GM19372 (cell line): Measurements from ENCODE around the gene PLCD3.

Source experiments
- ATAC-seq: cut with Tn5 transposase; IDR thresholded peaks from one replicate; pipeline ENCODE4 v1.9.1; 2021; ENCODE audit warnings: mild to moderate bottlenecking, low read depth, moderate library complexity; ENCODE audit not compliant: unreplicated experiment

PLCD3 gene

DNA sequence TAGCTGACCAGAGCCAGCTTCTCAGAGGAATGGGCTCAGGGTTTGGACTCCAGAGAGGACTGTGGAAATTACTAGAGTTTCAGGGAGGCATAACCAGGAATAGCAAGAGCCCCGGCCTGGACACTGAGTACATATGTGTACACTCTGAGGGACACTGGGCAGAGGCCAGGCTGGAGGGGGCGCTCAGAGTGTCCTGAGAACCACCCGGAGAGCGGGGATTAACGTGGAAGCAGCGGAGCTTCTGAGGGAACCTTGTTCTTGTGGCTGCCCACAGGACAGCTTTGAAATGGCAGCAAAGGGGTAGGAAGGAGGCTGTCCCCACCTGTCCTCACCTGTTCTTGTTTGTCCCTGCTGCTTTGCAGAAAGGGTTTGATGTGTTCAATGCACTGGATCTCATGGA lies 27.8 kb downstream of the PLCD3 start:
- ATAC-seq, result no peak

DNA sequence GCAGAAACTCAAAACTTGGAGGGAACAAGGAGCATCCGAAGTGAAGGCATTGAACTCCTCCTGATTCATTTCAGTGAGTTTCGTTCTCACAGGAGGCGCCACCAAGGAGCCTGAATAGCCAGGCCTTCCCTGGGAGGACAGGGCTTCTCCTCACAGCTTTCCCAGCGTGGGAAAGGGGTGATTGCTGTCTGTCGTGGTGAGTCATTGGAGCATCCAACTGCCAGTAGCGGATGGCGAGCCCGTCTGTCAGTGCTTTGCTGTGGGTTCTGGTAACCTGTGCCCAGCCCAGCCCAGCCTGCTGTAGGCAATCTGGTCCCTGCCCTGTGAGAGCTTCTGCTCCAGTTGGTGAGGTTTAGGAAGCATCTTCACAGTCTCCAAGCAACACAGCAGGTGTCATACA lies 28.3 kb downstream of the PLCD3 start:
- ATAC-seq, result no peak

DNA sequence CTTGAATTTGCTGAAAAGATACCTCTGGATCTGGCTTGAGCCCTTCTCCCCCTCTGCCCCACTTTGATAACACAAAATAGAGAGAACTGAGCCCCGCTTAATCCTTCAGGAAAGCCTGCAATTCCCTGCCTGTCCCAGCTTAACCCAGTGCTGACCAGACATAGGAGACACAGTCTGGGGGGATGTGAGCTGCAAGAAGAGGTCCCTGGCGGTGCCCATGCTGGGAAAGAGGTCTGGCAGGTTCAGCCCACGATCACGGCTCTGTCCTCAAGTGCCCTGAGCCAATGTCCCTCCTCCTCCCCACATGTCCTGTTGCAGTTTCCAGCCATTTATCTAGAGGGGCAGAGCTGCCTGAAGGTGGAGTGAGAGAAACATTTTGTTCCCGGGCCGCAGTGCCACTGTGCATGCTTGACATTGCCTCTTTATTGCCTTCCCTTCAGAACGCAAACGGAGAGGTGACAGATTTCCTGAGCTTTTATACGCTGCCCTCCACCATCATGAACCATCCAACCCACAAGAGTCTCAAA lies 29.0 kb downstream of the PLCD3 start:
- ATAC-seq, result no peak

DNA sequence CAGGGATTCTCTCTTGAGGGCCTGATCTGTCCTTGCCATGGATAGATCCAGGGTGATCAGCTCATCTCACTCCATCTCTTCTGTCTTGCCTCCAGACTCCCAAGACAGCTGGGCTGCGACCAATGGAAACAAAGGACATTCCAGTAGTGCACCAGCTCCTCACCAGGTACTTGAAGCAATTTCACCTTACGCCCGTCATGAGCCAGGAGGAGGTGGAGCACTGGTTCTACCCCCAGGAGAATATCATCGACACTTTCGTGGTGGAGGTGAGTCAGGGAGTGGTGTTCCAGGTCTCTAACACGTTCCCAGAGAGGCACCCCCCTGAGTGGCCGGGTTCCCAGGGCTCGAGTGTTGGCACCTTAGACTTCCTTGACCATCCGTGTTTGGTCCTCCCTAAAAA lies 29.5 kb downstream of the PLCD3 start:
- no peak for ATAC-seq

DNA sequence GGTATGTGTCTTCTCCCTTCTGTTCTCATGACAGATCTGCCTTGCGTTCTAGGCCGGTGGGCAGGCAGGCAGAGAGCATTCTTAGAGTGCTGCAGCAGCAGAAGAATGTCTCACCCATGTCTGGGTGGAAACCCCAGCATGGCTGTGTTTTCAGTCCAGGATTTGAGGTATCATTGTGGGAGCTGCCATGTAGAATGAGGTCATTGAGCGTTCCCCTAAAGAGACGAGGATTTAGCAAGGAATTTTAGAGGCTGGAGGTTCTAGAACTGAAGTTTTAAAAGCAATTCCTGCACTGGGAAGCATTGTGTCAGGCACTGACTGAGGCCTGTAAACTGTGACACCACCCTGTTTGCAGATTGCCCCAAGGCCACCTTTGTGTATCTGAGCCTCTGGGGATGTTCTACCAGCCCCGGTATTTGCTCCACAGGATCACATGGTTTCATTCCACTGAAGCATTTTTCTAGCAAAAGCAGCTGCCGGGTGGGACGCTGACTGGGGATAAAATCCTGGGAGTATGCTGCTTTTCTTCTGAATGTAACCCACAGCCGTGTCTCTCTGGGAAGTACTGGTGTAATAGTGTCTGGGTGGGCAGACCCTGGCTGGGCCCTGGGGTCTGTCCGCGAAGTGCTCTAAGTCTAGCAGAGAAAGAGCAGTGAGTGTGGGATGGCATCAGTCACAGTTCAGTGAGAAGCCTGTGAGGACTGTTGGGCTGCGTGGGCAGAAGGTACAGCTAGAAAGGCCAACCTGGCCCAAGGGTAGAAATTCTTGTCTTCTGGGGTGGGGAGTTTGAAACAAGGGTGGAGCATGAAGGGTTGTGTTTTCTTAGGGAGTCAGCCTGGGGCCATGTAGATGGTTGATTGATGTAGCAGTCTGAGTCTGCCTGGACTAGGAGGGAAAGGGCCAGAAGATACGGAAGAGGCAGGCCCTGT lies 30.2 kb downstream of the PLCD3 start:
- no peak for ATAC-seq

DNA sequence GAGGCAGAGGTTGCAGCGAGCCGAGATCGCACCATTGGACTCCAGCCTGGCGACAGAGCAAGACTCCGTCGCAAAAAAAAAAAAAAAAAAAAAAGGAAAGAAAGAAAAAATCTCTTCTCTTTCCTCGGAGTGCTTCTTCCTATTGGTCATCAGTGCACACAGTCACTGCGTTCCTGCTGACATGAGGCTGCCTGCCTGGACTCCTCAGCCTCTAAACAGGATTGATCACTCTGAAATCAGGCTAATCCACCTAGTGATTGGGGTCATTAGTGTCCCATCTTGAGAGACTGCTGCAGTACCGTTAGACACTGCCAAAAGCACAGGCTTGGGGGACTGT lies 30.8 kb downstream of the PLCD3 start:
- ATAC-seq, result no peak

DNA sequence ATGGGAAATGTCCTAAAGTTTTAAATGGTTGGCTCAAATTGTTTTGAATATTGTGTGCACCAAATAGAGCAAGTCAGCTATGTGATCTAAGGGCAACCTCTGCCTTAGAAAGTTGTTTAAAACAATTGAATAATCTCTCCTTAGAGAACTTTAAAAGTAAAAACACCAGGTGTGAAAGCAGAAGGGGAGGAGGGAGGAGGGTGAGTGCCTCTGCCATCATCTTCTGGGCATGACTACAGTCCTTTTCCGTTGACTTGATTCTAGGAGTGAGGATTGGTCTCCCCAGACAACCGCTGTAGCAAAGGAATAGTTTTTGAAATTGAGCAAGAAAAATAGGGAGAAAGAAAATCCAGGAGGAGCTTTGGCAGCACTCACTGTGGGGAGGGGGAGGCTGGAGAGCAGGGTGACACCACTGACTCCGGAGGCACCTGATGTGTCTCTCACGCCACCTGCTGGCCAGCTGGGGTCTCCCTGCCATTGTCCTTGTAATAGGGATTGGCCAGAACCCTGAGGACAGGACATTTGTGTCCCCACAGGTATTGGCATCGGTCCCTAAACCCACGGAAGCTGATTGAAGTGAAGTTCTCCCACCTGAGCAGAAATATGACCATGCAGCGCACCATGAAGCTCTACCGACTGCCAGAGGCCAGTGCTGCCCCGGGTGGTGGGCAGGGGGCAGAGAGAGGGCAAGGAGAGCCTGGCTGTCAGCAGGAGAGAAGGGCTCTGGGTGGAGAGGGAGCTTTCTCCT lies 33.3 kb downstream of the PLCD3 start:
- no peak for ATAC-seq

DNA sequence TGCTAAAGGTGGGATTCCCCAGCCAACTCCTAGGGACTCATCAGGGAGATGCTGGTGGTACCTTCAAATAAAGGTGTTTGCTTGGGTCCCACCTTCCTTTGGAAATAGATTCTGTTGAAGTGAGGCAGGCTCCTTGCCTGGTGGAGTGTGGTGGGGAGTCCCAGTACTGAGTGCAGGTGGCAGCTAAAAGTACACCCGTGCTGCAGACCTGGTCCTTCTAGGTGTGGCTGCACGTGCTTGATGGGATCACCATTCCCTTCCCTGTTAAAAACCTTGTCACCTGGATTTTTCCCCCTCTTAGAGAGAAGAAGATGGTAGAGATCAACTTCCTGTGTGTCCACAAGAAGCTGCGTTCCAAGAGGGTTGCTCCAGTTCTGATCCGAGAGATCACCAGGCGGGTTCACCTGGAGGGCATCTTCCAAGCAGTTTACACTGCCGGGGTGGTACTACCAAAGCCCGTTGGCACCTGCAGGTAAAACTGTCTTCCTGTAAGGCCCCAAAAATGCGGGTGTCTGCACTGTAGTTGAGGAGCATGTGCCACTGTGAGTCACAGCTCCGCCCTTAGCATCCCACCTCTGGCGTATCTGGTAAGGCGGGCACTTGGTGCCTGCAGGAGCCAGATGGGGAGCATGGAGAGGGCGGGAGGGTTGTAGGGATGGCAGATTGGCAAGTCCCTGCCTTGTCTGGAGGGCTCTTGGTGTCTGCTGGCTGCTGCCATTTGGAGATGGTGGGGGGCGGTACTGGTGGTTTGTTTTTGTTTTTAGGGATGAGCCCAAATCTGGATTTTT lies 34.0 kb downstream of the PLCD3 start:
- ATAC-seq, result no peak

DNA sequence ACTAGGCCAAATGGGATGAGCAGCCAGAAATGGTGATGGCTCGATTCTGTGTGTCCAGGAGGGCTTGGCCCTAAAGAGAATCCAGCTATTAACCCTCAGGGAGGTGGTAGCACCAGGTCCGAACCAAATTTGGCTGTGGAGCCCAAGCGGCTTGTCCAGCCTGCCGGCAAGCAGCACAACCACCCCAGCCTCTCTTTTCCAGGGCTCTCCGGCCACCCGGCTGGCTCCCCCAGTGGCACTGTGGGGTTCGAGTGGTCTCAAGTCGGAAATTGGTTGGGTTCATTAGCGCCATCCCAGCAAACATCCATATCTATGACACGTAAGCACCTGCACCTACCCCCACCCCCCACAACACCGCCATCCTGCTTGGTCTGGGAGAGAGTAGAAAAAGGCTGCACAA lies 35.4 kb downstream of the PLCD3 start:
- ATAC-seq, result no peak

DNA sequence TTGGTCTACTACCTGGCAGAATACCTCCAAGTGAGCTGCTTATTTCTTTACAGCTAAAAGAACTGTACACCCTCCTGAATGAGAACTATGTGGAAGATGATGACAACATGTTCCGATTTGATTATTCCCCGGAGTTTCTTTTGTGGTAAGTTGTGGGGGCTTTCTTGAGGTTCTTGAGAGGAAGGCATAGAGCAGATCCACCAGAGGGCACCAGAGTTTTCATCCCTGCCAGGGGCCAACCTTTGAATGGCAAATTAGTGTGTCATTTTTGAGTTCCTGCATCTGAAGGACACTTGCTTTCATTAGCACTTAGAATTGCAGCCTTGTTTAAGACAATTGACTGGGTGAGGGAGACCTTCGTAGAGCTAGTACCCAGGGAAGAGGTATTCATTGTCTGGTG lies 36.2 kb downstream of the PLCD3 start:
- ATAC-seq, result no peak

DNA sequence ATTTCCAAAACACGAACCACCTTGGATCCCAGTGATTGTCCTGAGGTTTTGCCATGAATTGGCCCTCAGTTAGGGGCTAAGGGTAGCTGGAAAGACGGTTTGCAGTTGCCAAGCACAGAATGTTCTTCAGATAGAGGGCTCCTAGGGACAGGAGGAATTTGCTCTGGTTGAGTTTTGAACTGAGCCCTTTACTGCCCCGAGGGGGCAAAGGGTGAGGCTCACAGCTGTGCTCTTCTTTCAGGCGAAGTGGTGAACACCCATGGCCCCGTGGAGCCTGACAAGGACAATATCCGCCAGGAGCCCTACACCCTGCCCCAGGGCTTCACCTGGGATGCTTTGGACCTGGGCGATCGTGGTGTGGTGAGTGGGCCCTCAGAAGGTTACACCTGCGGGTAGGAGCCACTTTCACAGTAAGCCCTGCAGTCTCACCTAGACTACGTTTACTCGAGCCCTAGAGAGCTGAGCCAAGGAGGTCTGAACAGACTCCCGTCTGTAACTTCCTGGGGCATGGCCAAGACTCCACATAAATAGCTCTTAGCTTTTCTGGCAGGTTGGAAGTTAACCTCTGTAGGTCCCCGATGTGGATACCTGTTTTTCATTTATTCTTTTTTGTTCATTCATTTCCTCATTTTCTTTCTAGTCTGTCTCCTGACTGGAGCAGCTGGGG lies 38.7 kb downstream of the PLCD3 start:
- ATAC-seq, result no peak

DNA sequence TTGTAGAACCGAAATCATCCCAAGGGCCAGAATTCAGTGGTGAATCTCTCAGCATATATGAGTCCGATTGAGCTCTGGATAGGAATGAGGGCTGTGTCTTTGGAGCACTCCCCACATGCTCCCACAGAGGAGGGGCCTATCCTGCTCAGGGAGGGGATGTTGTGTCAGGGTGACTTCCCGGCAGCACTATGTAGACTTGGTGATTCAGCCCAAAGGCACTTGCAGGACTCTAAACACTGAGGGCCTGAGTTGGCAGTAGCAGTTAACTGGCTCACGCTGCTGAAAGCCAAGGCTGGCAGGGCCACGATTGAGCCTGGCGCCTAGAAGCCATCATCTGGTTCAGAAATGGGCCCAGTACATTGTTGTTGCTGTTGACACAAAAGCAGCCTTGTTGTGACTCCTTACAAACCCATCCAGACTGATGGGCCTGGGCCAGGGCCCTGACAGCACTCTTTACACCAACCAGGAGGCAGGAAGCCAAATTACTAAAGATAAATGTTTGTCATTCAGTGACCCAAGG lies 39.3 kb downstream of the PLCD3 start:
- ATAC-seq, result no peak

DNA sequence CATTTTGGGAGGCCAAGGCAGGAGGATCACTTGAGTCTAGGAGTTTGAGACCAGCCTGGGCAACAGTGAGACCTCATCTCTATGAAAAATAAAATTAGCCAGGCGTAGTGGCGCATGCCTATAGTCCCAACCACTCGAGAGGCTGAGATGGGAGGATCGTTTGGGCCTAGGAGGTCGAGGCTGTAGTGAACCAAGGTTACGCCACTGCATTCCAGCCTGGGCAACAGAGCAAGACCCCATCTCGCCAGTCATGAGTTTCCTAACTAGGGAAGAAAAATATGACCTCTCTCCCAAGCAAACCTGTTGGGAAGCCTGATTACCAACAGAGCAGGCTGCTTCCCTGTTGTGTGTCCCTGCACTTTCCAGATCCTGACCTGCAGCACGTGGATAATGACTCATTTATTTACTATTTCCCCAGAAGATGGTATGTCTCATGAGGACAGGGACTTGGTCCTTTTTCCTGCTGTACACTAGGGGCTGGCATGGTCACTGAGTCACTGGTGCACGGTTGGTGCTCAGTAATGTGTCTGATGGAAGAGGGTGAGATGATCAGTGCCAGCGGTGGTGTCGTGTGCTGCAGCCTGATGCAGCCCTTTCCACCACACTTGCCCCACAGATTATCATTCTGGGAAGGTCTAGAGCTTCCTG lies 40.4 kb downstream of the PLCD3 start:
- no peak for ATAC-seq

DNA sequence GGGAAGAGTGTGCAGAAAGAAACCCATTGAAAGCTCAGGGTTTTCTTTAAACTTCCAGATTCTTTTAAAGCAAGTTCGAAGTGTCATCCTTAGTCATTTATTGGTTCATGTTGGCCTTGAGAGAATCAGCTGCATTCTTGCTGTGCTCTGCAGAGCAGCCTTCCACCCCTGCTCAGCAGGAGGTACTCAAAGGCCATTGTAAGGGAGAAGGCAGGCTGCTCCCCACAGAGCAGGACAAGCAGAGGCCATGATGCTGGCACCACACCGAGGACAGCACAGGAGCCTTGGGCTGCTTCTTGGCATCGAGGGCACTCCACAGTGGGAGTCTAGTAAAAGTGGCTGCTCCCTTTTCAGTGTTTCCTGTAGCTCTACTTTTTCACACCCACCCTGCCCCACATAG lies 41.6 kb downstream of the PLCD3 start:
- no peak for ATAC-seq

DNA sequence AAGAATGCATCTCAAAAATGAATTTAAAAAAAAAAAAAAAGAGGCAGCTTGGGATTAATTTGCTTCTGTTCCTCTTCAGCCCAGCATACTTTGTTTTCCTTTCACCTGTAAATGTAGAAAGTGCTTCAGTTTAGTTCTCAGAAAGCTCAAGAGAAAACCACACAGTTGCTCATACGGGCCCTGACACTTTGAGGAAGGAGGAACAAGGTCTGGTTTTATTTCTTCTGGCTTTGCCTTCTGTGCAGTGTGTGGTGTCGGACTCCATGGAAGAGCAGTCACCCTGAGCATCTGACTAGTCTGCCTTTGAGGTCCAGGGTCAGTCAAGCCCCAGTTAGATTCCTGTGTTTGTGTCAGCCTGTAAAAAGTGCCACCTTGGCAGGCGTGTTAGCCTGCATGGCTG lies 43.6 kb downstream of the PLCD3 start:
- ATAC-seq, result no peak

DNA sequence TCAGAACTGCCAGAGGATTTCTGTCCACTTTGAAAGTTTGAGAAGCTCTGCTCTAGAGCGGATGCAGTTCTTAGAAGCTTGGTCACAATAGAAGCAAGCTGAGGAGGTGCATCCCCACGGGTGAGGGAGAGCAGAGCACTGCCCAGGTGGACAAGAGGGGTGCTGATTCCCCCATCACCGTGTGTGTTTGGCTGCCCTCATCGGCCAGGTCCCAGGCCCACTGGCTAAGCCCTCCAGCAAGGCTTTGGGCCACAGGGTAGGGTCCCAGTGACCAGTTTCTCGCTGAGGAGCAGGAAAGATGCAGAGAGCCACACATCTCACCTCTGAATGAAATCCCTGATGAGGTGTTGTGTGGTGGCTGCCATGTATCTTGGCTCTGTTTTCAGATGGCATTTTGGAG lies 44.3 kb downstream of the PLCD3 start:
- no peak for ATAC-seq

DNA sequence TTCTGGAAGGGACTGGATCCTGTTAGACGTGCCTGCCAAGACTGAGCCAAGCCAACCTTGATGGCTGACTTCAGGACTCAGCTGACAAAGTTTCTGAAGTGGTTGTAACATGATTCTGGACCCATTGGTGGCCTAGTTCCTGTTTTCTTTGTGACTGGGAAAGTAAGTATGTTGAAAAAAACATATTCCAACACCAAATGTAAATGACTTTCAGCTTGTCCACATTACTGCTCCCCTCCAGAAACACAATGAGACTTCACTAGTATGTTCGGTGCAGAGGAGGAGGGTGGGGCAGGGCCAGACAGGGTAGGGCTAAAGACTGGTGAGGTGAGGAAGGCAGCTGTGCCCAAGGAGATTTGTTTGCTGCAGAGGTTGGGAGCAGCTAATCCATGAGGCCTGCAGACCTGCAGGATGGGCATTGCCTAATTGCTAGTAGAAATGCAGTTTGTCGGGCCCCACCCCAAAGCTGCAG lies 44.8 kb downstream of the PLCD3 start:
- ATAC-seq, result no peak

DNA sequence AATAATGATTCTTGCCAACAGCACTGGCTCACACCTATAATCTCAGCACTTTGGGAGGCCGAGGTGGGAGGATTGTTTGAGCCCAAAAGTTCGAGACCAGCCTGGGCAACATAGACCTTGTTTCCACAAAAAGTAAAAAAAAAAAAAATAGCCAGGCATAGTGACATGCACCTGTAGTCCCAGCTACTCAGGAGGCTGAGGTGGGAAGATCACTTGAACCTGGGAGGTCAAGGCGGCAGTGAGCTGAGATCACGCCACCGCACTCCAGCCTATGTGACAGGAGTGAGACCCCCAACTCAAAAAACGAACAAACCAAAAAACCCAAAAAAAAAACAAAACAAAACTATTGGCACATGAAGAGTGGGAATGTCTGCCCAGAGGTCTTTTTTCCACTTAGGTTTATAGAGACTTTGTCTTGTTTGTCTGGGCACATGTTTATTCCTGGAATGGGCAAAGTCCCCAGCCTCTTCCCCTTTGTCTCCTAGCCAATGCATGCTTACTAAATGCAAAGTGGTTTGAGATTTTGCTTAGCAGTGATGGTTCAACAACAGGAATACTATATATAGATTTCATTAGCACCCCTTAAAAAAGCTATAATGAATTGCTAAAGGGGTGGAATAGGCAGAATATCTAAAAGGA lies 45.3 kb downstream of the PLCD3 start:
- no peak for ATAC-seq

DNA sequence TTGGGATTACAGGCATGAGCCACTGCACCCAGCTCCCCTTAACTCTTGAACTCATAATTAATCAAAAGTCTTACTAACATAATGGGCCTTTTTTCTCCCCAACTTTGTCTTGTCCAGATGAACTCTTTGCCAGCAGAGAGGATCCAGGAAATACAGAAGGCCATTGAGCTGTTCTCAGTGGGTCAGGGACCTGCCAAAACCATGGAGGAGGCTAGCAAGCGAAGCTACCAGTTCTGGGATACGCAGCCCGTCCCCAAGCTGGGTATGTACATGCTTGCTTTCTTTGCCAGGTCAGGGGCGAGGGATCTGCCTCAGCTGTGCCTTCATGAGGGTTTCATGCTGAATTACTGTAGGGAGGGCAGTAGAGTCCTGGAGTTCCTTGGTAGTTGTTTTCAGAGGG lies 45.9 kb downstream of the PLCD3 start:
- no peak for ATAC-seq
